Measurements from ENCODE around the gene PSMD7. TPM values are rescaled to one million over a fixed set of nuclear protein-coding genes. Genes with fewer than 3 reads are reported as not detected.
A peak's percentile ranks its signal among the peaks of the same experiment; 100 is the strongest.

PSMD7 gene
- total and polyA plus RNA-seq, 2 of the 13 experiments (the other 11 are each of a cell fraction or from before 2014, with no cell fraction given), result 105 to 224 TPM

GRCh38 chr16:74298104-74298503 is 1.5 kb downstream of the PSMD7 start:
- 100% methylated on average over 2 of the region's 2 CpGs for WGBS (ENCODE audit: low lambda C conversion rate)
- no peaks in the 10 kb centered on the region for H4K20me1 ChIP-seq (ENCODE audit: insufficient read depth, low read length)
- H3K9ac ChIP-seq (ENCODE audit: insufficient read depth, low read depth, low read length), result peak overlapping the region; percentile 99
- ChIA-PET POLR2A (interaction anchor here (0.6 to 2.2 kb wide), 3 partner anchors 8 to 1010 kb away, joined by 4 to 11 read pairs (median 4); partner anchors contain the start of gene GLG1), CTCF (ENCODE audit: low intra/inter-chr PET ratio, low total read pairs) (no interaction called here)
- intact Hi-C loops (cut with micrococcal nuclease; ENCODE audit: unreplicated experiment) (no loop called here), in situ Hi-C loops (cut with HindIII; ENCODE audit: extremely low pct_ligation_motif_present, low pct_unique_long_range_greater_than_20kb) (no loop called here)
- no peak overlapping the region for H2AFZ ChIP-seq (ENCODE audit: low read length)
- peaks cover 17 to 49% of the 10 kb centered on the region in 2 experiments for H3K36me3 ChIP-seq (replicated peaks in 1 of 2; ENCODE audit: control insufficient read depth in 1 of 2, insufficient read depth in 2 of 2, low read length in 2 of 2)
- peak overlapping the region; percentile 96 for H3K4me2 ChIP-seq (ENCODE audit: low read depth, low read length)
- H3K4me3 ChIP-seq (replicated peaks in 1 of 3; ENCODE audit: insufficient read depth in 1 of 3, low read depth in 2 of 3, low read length in 3 of 3), result peak overlapping the region; percentile 82 to 99 (median 95)
- BruUV-seq (replicated peaks), result no TSS peak
- no peak overlapping the region for H3K27ac ChIP-seq (ENCODE audit: extremely low read length, insufficient read depth, low read length)
- DNase-seq (ENCODE audit: low spot score) (no peak), ATAC-seq (no peak), FAIRE-seq (no peak)
- peaks cover 63% of the 10 kb centered on the region for H3K4me1 ChIP-seq (ENCODE audit: insufficient read depth, low read length)
- H3K9me3 ChIP-seq (ENCODE audit: low read length), result no peaks in the 10 kb centered on the region
- H3K79me2 ChIP-seq (ENCODE audit: insufficient read depth, low read length), result peaks cover 34% of the 10 kb centered on the region
- H3K27me3 ChIP-seq (ENCODE audit: control insufficient read depth in 1 of 2, insufficient read depth in 2 of 2, low read length in 2 of 2), result no peaks in the 10 kb centered on the region; a peak in 1 of 5 replicates
- peak; percentile 86; the same call in 1 of the 2 replicates for TF ChIP-seq SSRP1 (CRISPR knock-in tag; IDR thresholded peaks at IDR 0.05)
- TF ChIP-seq GTF3A (CRISPR knock-in tag; conservative IDR thresholded peaks at IDR 0.05), result no peak

- H3K4me3 ChIP-seq (replicated peaks in 1 of 3; ENCODE audit: insufficient read depth in 1 of 3, low read depth in 2 of 3, low read length in 3 of 3), result no peak overlapping the region
- H4K20me1 ChIP-seq (ENCODE audit: insufficient read depth, low read length), result no peaks in the 10 kb centered on the region
- peaks cover 33 to 91% of the 10 kb centered on the region in 2 experiments for H3K36me3 ChIP-seq (replicated peaks in 1 of 2; ENCODE audit: control insufficient read depth in 1 of 2, insufficient read depth in 2 of 2, low read length in 2 of 2)
Measured at GRCh38 chr16:74302341-74302740, 5.7 kb downstream of the PSMD7 start.

More at GRCh38 chr16:74302341-74302740, 5.7 kb downstream of the PSMD7 start:
- FAIRE-seq (no peak), ATAC-seq (no peak), DNase-seq (ENCODE audit: low spot score) (no peak)
- POLR2A ChIA-PET, result no interaction called here
- no TSS peak for BruUV-seq (replicated peaks)
- no peaks in the 10 kb centered on the region for H3K9me3 ChIP-seq (ENCODE audit: low read length)
- peak overlapping the region; percentile 6 for H3K27ac ChIP-seq (ENCODE audit: extremely low read length, insufficient read depth, low read length)
- WGBS (ENCODE audit: low lambda C conversion rate), result 84% methylated on average over 5 of the region's 5 CpGs
- H3K4me1 ChIP-seq (ENCODE audit: insufficient read depth, low read length), result peaks cover 49% of the 10 kb centered on the region
- peaks cover 26% of the 10 kb centered on the region for H3K79me2 ChIP-seq (ENCODE audit: insufficient read depth, low read length)
- intact Hi-C loops (cut with micrococcal nuclease; ENCODE audit: unreplicated experiment), result no loop called here
- in situ Hi-C loops (cut with HindIII; ENCODE audit: extremely low pct_ligation_motif_present, low pct_unique_long_range_greater_than_20kb), result no loop called here
- H3K27me3 ChIP-seq (ENCODE audit: control insufficient read depth in 1 of 2, insufficient read depth in 2 of 2, low read length in 2 of 2), result no peaks in the 10 kb centered on the region; a peak in 1 of 5 replicates
- H3K9ac ChIP-seq (ENCODE audit: insufficient read depth, low read depth, low read length), result no peak overlapping the region
- CTCF ChIA-PET (ENCODE audit: low intra/inter-chr PET ratio, low total read pairs), result no interaction called here
- TF ChIP-seq HNF4A (CRISPR knock-in tag; IDR thresholded peaks at IDR 0.05), result peak; percentile 16; the same call in 1 of the 2 replicates
- TF ChIP-seq ZNF563 (CRISPR knock-in tag; IDR thresholded peaks at IDR 0.05), result no peak
- no peak for TF ChIP-seq GLMP (CRISPR knock-in tag; IDR thresholded peaks at IDR 0.05; ENCODE audit: borderline replicate concordance)
- peak; percentile 21; the same call in 1 of the 2 replicates for TF ChIP-seq ZNF770 (CRISPR knock-in tag; IDR thresholded peaks at IDR 0.05)
- peak; percentile 96 for TF ChIP-seq ZNF121 (CRISPR knock-in tag; IDR thresholded peaks at IDR 0.05)
- no peak overlapping the region for H3K4me2 ChIP-seq (ENCODE audit: low read depth, low read length)
- no peak overlapping the region for H2AFZ ChIP-seq (ENCODE audit: low read length)

All from HepG2 (cell line).